NCI-H774 (cell line): Measurements from ENCODE around the gene FCF1.

ENCODE experiments used
- DNase-seq: peaks from one replicate; lab custom pipeline; 2025; lab: John Stamatoyannopoulos, UW

FCF1 gene

GRCh38 chr14:74712499-74713394 lies at the start of gene FCF1, which contains the start of gene AREL1:
Gene FCF1 (plus strand): TSS chr14:74713144. CDS start chr14:74713198, 54 bp downstream.
Gene AREL1 (minus strand): TSS chr14:74713080. CDS start chr14:74685615, 27,465 bp downstream.
- DNase-seq, result no peak

- no peak for DNase-seq
These were observed 49.1 kb upstream of the FCF1 start for GRCh38 chr14:74663884-74664283.

DNA sequence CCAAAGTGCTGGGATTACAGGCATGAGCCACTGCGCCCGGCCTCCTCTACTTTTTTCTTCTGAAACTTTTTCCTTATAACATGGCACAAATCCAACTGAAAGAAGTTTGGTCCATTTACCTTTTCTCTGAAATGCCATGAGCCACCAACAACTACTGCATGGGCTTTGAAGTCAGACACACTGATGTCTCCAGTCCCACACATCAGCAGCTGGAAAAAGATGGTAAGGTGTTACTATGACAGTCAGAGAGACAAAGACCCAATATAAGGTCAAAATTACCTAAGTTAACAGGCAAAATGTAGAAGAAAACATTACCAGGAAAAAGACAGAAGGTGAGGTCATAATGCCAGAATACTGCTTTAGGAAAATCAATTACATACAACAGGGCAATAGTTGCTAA lies 48.2 kb upstream of the FCF1 start:
- no peak for DNase-seq

- DNase-seq, result no peak
These were observed 45.2 kb upstream of the FCF1 start for GRCh38 chr14:74667758-74668157.

DNA sequence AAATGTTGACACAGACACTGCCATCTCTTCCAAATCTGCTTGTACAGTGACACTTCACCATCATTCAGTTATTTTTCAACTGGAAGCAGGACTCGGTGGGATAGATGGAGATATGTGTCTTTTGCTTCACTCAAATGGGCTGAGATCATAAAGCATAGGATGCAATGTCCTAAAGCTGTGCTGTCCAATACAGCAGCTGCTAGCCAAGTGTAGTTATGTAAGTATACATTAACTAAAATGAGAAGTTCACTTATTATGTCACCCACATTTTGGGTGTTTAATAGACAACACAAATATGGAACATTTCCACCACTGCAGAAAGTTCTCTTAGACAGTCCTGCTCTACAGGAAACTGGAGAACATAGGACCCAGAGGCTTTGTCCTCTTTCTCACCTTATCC lies 43.7 kb upstream of the FCF1 start:
- no peak for DNase-seq

DNA sequence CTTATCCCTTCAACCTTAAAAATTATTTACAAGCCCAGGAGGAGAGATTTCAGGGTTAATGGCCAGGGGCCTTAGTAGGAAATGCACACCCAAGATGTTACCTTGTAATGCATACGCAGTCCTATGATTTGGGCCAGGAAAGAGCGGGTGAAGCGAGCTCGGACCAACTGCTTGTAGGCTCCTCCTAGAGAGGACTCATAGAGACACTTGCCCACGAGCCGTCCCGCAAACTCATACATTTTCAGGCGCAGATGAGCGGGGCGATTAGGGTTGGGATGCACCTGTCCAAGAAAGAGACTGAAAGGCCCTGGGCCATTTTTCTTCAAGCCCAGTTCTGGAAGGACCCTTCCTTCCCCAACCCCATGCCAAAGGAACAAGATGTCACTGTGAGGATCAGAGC lies 43.1 kb upstream of the FCF1 start:
- DNase-seq, result no peak

DNA sequence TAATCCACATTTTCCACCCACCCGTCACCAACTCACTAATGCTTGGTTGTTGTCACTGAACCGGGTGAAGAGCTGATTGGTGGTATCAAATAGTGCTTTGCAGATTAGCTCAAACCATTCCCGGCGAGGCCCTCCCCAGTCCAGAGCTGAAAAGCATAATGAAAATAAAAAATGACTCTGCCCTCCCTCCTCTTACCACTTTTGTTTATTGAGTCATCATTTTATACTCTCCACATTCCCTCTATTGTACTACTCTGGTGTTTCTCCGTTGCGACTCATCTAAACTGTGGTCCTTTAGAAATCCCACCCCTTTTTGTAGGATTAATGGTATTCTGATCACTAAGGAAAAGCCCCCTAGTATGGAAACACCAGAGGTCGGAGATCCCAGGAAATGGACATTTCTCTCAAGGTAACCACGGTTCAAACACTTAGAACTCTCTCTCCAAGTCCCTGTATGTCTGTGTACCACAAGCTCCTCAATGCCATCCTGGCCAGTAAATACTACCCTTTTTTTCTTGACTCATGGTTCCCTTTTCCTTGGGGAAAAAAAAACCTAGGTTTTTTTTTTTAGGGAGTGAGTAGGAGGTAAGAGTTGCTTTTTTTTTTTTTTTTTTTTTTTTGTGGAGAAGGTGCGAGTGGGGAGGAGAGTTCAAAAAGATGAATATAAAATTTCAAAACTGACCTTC lies 42.1 kb upstream of the FCF1 start:
- DNase-seq, result no peak

DNA sequence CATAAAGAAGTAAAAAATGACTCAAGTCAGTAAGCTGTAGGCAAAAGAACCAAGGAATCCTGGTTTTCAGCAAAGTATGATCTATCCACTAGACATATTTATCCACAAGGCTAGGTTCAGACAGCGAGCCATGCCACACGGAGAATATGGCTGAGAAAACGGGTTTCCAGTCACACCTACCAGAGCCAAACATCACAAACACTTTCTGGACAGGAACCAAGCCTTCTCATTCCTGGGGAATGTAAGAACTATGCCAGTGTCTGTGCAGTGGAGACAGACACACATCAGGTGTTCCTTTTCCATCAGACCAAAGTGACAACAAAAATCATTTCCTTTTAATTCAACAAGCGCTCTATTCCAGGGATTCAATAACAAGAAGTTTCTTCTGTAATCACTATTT lies 41.2 kb upstream of the FCF1 start:
- no peak for DNase-seq

GRCh38 chr14:74673768-74674167 lies 39.2 kb upstream of the FCF1 start:
- no peak for DNase-seq

- DNase-seq, result no peak
These were observed 37.7 kb upstream of the FCF1 start for GRCh38 chr14:74675219-74675618.

DNA sequence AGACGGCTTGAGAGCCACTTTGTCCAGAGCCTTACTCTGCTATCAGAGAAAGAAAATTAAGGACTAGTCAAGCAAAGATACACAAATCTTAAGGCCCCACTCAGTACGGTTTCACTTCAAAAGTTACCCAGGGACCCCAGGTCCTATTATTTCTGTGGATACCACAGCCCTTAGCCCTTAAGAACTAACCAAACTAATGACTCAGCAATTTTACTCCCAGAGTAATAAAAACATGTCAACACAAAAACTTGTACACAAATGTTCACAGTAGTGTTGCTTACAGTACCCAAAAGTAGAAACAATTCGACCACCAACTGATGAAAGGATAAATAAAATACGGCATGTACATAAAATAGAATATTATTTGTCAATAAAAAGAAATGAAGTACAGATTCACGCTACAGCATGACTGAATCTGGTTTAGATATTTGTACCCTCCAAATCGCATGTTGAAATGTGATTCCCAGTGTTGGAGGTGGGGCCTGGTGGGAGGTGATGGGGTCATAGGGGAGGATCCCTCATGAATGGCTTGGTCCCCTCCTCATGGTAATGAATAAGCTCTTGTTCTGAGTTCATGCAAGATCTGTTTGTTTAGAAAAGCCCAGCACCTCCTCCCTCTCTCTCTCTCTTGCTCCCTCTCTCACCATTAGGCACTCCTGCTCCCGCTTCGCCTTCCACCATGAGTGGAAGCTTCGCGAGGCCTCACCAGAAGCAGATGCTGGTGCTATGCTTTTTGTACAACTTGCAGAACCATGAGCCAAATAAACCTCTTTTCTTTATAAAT lies 30.6 kb upstream of the FCF1 start:
- no peak for DNase-seq

DNA sequence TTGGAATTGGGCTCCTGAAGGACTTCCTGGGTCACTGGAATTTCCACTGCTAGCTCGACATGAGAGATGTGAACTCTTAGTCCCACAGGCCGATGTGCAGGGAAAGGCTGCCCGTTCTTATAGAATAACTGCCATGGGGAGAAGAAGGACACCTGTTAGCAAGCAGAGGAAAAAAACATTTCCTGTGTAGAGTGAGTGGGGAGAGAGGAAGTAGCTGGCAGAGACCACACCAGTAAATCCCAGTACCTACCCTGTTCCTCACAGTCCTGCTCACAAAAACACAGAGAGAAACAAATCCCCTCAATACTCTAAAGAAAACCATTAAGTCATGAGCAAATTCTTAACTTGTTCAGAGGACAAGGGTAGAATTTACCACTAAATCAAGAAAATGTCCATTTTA lies 29.5 kb upstream of the FCF1 start:
- no peak for DNase-seq

GRCh38 chr14:74684434-74684833 lies 28.5 kb upstream of the FCF1 start:
- DNase-seq, result no peak

GRCh38 chr14:74685056-74685455 lies 27.9 kb upstream of the FCF1 start:
- DNase-seq, result no peak

DNA sequence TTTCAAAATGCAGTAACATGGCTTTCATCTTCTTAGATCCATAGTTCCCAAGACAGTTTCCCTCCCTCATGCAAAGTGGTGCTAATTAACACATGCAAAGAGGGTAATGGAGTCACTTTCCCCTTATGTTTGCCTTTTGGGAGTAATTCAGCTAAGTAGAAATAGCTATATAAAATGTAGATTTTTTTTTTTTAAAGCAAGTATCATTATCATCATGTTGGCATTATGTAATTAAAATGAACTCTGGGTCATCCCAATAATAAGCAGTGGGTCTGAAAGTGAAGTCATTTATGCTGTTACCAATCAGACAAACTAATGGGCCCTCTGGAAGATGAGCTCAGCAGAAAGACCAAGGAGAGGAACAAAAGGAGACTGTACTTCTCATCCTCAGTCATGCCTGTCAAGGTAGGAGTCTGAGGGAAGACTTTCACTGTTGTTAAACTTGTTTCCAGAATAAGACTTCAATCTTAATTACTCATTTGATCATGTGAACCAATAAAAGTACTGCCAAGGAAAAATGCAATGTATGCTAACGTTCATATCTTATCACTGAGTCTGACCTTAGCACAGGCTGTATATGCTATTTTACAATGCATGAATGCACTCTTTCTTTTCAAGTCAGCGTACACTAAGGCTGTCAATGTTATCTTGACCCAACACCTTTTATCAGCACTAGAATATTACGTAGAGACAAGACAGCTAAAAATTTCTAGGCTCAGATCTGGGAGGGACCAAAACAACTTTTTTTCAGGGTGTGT lies 26.8 kb upstream of the FCF1 start:
- DNase-seq, result no peak

GRCh38 chr14:74691456-74691855 lies 21.5 kb upstream of the FCF1 start:
- DNase-seq, result no peak

DNA sequence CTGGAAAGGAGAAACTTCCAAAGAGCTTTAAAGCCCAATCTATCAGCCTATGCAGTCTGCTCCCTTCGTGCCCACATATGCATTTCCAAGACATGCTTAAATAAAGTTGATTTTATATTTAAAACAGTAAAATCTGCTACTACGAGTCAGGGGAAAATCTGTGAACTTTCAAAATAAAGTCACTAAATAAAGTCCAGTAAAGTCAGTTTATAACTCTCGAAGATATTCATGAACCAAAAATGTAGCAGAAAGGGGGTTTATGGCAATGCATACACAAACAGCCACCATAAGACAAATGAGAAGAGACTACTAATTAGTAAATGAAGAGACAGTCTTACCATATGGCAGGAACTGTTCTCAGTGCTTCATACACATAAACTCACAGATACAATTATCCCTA lies 19.8 kb upstream of the FCF1 start:
- no peak for DNase-seq

DNA sequence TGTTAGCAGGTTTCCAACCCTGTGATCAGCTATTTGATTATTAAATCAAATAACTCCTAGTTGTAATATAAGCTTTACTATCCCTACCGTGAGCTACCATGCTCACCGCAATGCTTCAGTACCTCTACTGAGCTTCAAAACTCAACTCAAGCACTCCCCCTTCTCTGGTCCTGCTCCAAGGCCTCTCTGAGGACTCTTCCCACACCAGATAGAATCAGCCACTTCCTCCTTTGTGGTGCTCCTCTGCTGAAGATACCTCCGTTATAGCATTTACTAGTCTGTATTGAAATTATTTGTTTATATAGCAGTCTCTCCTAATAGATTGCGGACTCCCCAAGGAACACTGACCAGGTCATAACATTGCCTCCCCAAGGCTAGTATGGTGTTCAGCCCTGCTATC lies 17.5 kb upstream of the FCF1 start:
- DNase-seq, result no peak

DNA sequence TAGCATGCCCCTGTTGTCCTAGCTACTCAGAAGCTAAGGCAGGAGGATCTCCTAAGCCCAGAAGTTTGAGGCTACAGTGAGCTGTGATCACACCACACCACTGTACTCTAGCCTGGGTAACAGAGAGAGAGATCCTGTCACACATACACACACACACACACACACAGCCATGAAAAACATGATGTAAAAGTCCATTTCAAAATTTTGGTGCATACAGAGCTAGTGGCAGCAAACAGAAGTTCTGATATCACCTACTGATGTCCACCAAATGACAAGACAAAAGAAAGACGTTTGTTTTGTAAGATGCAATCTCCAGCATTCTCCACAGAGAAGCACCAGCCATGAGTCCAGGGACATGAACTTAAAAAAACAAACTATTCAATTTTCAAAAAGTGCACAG lies 15.9 kb upstream of the FCF1 start:
- DNase-seq, result no peak

GRCh38 chr14:74697543-74697942 lies 15.4 kb upstream of the FCF1 start:
- no peak for DNase-seq

DNA sequence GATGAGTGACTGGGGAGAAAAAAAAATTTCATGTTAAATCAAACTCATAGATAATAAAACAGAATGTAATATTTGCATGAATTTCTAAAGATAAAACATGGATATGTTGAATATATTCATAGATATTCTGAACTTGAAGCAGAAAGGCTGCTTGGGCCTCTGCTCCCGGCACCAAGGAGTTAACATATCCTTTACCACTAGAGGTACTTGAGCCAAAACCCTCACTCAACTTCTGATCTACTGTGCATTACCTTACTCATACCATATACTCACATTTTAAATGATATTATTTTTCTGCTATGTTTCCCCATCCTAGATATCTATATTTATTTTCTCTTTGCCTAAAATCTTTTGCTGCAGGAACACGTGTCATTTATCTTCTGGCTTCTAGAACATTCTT lies 15.0 kb upstream of the FCF1 start:
- no peak for DNase-seq

DNA sequence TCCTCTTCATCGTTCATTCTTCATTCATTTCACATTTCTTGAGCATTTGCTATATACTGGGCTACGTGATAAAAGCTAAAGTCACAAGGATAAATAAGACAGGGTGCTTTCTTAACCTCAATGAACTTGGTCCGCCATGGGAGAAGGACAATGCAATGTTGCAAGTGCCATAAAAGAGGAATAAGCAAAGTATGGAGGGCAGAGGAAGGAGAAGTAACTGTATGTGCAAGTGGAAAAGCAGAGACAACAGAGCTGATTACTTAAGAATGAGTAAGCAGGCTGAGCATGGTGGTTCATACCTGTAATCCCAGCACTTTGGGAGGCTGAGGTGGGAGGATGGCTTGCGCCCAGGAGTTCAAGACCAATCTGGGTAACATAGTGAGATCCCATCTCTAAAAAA lies 14.5 kb upstream of the FCF1 start:
- DNase-seq, result no peak
